HG03575 (cell line): ENCODE results near the gene CHST8.
"Not testable (repeated sequence)": the region's sequence is repeated elsewhere in the genome, so short reads cannot be mapped to it uniquely, and the experiment has no call there.

Source experiments
- ATAC-seq: cut with Tn5 transposase; IDR thresholded peaks from one replicate; pipeline ENCODE4 v1.9.1; 2021; ENCODE audit not compliant: unreplicated experiment, insufficient number of reproducible peaks, low FRiP score; ENCODE audit errors: extremely low read depth

Gene CHST8

DNA sequence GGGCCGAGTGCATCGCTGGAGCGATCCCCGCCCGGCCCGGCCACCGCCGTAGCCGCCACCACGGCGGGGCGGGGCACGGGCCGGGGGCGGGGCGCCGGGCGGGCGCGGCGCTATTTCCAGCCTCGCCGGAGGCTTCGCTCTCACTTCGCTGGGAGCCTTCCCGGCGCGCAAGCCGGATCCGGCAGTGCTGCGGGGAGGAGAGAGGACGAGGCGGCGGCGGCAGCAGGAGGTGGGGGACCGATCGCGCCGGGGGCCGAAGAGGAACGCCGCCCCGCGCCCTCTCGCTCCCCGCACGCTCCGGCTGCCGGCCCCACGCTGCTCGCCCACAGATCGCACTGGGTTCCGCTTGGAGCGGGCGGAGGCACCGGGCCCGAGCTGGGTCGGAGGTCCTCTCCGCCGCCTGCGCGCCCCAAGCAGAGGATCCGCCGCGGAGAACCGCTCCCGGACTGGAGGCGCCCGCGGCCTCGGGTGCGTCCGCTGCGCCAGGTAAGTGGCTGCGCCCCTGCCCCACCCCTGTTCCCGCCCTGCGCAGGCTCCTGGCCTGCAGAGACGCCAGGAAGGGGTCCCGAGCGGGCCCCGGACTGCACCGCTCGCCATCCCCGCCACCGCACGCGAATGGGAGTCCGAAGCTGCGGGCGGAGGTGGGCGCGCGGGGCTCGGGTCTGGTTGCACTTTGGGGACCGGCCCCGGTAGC lies at the start of gene CHST8:
Gene CHST8, plus strand, starts transcription at position 143 of the 694 bp plus-strand sequence. CDS start 67,309 bp downstream, outside the sequence.
- no peak for ATAC-seq

DNA sequence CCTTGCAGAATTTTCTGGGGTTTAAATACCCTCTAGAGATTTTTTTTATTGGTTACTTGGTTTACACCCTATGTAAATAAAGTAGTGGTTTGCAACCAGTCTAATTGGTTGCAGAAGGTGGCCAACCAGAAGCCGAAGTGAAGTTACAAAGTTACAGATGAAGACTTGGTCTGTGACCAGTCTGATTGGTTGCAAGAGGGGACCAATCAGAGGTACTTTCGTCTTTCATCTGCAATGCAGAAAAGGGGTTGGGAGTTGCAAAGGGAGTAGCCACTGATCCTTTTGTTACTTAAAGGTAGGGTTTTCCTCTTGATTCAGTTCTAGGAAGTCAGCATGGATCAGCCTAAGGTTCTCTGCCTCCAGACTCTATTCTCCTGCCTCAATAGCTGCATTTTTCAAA lies 48.8 kb upstream of the CHST8 start:
- no peak for ATAC-seq

DNA sequence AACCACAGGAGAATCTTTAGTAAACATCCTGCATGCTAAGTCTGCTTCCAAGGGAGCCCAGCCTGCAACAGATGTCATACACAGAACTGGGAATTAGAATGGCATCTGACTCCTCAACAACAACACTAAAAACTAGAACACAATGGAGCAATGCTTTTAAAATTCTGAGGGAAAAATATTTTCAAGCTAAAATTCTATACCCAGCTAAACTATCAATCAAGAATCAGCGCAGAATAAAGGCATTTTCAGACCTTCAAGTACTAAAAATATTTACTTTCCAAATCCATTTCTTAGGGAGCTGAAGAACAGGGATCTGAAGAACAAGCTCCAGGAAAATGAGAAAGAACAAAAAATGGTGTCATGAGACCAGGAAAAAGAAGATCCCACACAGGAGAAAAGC lies 46.9 kb upstream of the CHST8 start:
- ATAC-seq: no peak

GRCh38 chr19:33578697-33579096 lies 43.1 kb upstream of the CHST8 start:
- no peak for ATAC-seq

DNA sequence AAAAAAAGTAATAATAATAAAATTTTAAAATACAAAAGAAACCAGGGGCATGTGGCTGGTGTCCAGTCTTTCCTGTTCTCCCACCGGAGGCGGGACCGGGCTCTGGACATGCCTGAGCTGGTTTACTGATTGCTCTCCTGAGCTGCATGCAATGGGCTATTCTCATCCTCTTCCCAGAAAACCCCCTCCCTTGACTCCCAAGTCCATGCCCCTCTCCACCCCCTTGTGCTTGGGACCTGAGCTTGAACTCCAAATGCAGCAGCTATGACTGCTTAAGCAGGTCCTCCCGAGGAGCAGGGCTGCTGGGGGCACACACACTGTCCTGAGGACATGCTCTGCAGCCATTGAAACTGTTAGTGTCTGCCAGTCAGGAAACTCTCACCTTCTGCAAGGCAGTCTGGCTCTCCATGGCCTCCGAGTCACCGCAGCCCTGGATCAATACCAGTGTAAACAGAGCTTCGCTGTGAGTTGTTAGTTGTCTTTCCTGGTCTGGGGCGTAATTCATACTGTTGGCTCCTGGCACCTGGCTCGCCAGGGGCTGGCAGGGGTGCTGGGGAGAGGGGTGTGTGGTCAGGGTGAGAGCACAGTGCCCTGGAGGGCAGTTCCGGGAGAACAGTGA lies 41.6 kb upstream of the CHST8 start:
- no peak for ATAC-seq

DNA sequence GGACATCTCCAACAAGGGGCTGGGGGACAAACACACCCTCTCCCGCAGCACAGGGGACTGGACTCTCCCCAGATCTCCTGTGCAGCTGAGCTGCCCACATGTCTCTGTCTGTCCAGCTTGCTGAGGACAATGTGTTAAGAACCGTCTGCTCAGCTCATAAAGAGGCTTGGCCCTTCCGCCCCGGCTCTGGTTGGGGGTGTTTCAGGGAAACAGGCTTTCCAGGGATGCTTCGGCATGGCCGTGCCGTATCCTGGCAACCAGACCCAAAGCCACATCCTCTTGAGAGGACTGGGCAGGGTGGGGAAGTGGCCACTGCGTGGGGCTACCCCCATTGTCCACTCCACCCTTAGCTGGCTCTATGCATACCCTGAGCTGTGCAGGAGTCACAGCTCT lies 41.1 kb upstream of the CHST8 start:
- no peak for ATAC-seq

DNA sequence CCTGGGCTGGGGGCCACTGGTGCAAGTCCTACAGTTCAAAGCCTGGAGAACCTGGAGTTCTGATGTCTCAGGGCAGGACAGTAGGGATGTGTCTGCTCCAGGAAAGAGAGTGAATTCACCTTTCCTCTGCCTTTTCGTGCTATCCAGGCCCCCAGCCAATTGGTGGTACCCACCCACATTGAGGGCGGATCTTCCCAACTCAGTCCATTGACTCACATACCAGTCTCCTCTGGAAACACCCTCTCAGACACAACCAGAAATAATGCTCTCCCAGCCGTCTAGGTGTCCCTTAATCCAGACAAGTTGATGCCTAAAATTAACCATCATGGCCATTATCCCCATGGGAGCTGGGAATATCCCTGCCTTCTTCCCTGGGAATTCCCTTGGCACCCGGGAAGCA lies 38.8 kb upstream of the CHST8 start:
- ATAC-seq: no peak

GRCh38 chr19:33587150-33587549 lies 34.6 kb upstream of the CHST8 start:
- no peak for ATAC-seq

- no peak for ATAC-seq
These were observed 31.5 kb upstream of the CHST8 start for GRCh38 chr19:33590224-33590623.

- ATAC-seq: no peak
These were observed 26.0 kb upstream of the CHST8 start for GRCh38 chr19:33595783-33596182.

GRCh38 chr19:33601583-33601982 lies 20.2 kb upstream of the CHST8 start:
- no peak for ATAC-seq

GRCh38 chr19:33602576-33603204 lies 19.1 kb upstream of the CHST8 start:
- no peak for ATAC-seq

DNA sequence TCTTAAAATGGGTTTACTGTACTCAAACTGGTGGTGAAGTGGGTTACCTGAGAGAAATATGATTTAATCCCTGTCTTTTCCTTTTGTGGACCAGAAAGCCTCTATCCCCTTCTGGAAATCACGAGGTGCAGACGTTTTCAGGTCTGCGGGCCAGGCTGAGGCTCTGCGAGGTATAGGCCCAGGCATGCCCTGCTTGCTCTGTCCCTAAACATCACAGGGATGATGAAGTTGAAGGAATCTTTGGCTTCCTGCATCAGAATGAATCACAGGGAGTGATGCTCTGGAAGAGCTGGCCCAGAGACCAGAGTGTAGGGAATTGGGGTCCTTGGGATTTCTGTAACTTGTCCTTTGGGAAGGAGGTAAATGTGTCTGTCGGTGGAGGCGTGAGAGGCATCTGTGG lies 18.4 kb upstream of the CHST8 start:
- ATAC-seq: no peak

DNA sequence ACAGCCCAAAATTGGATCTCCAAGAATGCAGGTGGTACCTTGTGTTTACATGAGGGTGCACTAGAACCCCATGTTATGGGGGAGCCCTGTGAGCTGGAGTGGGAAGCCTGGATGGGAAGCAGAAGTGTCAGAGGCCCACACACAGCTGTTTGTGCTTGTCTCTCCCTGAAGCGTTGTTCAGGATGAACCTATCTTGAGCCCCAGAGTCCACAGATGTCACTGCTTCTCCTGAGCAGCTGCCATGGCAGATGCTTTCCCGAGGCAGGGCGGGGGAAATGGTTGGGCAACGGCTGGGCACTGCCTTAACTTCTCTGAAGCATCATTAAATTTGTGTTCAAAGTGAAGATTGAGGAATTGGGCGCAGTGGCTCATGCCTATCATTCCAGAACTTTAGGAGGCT lies 17.1 kb upstream of the CHST8 start:
- ATAC-seq: no peak

DNA sequence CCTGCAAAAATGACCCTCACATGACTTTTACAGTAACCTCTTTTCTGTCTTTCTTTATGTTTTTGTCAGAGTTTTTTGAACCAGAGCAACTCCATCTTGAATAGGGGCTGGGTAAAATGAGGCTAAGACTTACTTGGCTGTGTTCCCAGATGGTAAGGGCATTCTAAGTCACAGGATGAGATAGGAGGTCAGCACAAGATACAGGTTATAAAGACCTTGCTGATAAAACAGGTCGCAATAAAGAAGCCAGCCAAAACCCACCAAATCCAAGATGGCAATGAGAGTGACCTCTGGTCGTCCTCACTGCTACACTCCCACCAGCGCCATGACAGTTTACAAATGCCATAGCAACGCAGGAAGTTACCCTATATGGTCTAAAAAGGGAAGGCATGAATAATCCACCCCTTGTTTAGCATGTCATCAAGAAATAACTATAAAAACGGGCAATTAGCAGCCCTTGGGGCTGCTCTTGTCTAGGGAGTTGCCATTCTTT lies 15.9 kb upstream of the CHST8 start:
- ATAC-seq: not testable (repeated sequence)

- no peak for ATAC-seq
These were observed 15.2 kb upstream of the CHST8 start for GRCh38 chr19:33606556-33606955.

DNA sequence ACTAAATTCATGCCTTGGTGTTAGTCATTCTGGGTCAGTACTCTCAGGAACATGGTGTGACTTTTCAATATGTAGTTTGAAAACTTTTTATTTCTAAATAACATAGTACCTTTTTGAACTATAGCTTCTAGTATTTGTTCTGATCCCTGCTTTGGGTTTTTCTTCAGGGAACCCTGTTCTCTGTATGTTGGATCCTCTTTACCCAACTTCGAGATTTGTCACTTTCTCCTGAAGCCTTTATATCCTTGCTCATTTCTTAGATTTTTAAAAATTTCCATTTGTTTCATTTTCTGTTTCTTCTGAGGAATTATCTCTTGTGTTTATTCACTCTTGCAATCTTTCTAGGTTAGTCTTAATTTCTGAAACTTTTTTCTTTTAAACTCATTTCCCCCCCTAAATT lies 12.4 kb upstream of the CHST8 start:
- ATAC-seq: no peak

- no peak for ATAC-seq
These were observed 11.2 kb upstream of the CHST8 start for GRCh38 chr19:33610588-33610987.

GRCh38 chr19:33612928-33613619 lies 8.7 kb upstream of the CHST8 start:
- ATAC-seq: no peak

DNA sequence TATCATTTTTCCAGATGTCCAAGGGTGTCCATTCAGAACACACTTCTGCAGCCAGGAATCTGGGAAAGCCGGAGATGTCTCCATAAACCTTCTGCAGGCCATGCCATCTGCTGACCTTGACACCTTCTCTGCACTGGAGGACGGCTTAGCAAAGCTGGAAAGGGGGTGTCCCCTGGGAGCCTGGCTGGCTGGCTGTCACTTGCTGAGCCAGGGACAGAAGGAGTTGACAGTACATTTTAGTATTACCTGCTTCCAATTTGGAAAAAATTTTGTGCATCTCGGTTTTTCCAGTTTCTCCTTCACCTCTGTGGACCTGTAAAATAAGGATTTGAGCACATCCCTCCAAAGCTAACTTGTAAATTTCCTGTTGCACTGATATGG lies 8.1 kb upstream of the CHST8 start:
- no peak for ATAC-seq
